ENCODE measurements around the gene SPTBN1.

SPTBN1 gene

DNA sequence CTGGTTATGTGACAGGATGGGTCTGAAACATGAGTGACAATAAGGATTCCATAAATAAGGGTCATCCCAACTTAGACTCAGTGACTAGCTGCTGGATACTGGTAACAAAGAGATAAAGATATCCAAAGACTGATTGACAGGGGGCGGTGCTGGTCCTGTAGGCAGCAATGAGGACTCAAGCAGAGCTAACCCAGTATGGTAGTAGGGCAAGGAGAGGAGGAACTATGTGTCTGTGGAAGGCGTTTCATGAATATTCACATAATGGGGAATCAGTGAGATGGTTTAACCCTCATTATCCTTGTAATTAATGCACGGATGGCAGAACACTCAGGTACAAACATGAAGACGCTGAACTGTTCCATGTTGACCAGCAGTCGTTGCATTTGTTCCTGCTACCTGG lies 164.8 kb downstream of the SPTBN1 start:
- no peaks in the 10 kb centered on the region for H3K27me3 ChIP-seq (ENCODE audit: insufficient read depth, poor library complexity, severe bottlenecking)
- DNase-seq (ENCODE audit: low spot score) (no peak), ATAC-seq (ENCODE audit: low read depth) (no peak)
- H3K4me1 ChIP-seq (ENCODE audit: insufficient read depth, poor library complexity, severe bottlenecking) = peaks cover 3% of the 10 kb centered on the region
- H3K9me3 ChIP-seq (ENCODE audit: severe bottlenecking) = no peaks in the 10 kb centered on the region
- H3K4me3 ChIP-seq (ENCODE audit: severe bottlenecking) = no peak overlapping the region
- peaks cover 97% of the 10 kb centered on the region for H3K36me3 ChIP-seq (ENCODE audit: low read depth)
- TF ChIP-seq, protein P1, sequence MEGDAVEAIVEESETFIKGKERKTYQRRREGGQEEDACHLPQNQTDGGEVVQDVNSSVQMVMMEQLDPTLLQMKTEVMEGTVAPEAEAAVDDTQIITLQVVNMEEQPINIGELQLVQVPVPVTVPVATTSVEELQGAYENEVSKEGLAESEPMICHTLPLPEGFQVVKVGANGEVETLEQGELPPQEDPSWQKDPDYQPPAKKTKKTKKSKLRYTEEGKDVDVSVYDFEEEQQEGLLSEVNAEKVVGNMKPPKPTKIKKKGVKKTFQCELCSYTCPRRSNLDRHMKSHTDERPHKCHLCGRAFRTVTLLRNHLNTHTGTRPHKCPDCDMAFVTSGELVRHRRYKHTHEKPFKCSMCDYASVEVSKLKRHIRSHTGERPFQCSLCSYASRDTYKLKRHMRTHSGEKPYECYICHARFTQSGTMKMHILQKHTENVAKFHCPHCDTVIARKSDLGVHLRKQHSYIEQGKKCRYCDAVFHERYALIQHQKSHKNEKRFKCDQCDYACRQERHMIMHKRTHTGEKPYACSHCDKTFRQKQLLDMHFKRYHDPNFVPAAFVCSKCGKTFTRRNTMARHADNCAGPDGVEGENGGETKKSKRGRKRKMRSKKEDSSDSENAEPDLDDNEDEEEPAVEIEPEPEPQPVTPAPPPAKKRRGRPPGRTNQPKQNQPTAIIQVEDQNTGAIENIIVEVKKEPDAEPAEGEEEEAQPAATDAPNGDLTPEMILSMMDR (IDR thresholded peaks at IDR 0.05; ENCODE audit: poor library complexity, severe bottlenecking) = no peak
- no peak overlapping the region for H3K27ac ChIP-seq (ENCODE audit: poor library complexity, severe bottlenecking)

DNA sequence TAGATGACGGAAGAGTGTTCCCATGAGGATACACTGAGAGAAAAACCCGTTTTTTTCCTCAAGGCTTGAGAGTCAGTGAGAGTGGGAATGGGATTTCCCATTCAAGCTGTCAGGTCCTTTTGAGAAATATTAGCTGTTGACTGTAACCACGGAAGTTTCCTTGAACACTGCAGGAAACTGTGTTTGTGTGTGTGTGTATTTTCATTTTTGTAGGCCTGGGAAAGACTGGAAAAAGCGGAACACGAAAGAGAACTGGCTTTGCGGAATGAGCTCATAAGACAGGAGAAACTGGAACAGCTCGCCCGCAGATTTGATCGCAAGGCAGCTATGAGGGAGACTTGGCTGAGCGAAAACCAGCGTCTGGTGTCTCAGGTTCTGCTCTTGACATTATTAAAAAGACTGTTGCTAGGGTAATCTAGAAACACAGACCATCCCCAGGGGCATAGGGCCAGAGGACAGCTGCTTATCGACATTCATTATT lies 168.5 kb downstream of the SPTBN1 start:
- TF ChIP-seq, protein P1 (IDR thresholded peaks at IDR 0.05; ENCODE audit: poor library complexity, severe bottlenecking) = no peak
- Histone ChIP-seq H3K4me1 (ENCODE audit: insufficient read depth, poor library complexity, severe bottlenecking) (no peaks in the 10 kb centered on the region), H3K36me3 (ENCODE audit: low read depth) (peaks cover 95% of the 10 kb centered on the region), H3K27me3 (ENCODE audit: insufficient read depth, poor library complexity, severe bottlenecking) (no peaks in the 10 kb centered on the region), H3K9me3 (ENCODE audit: severe bottlenecking) (no peaks in the 10 kb centered on the region), H3K27ac (ENCODE audit: poor library complexity, severe bottlenecking) (no peak overlapping the region), H3K4me3 (ENCODE audit: severe bottlenecking) (no peak overlapping the region)
- DNase-seq (ENCODE audit: low spot score) (no peak), ATAC-seq (ENCODE audit: low read depth) (no peak)

DNA sequence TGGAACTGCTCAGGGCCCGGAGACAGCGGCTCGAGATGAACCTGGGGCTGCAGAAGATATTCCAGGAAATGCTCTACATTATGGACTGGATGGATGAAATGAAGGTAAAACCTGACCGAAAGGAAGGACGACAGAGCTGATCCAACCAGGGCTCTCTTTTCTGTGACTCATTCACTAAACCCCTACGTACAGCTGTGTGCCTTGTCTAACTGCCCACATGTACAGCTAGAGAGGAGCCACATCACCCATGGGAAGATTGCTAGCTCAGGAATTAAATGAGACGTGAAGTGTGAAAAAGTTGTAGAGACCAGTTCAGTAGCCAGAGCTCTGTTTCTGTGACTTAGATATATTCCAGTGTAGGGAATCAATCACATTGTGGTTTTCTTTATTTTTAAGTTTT lies 170.0 kb downstream of the SPTBN1 start:
- Histone ChIP-seq H3K4me3 (ENCODE audit: severe bottlenecking) (no peak overlapping the region), H3K4me1 (ENCODE audit: insufficient read depth, poor library complexity, severe bottlenecking) (no peaks in the 10 kb centered on the region), H3K36me3 (ENCODE audit: low read depth) (peaks cover 98% of the 10 kb centered on the region), H3K9me3 (ENCODE audit: severe bottlenecking) (no peaks in the 10 kb centered on the region), H3K27ac (ENCODE audit: poor library complexity, severe bottlenecking) (no peak overlapping the region), H3K27me3 (ENCODE audit: insufficient read depth, poor library complexity, severe bottlenecking) (no peaks in the 10 kb centered on the region)
- ATAC-seq (ENCODE audit: low read depth) (no peak), DNase-seq (ENCODE audit: low spot score) (no peak)
- TF ChIP-seq, protein P1 (IDR thresholded peaks at IDR 0.05; ENCODE audit: poor library complexity, severe bottlenecking) = no peak

DNA sequence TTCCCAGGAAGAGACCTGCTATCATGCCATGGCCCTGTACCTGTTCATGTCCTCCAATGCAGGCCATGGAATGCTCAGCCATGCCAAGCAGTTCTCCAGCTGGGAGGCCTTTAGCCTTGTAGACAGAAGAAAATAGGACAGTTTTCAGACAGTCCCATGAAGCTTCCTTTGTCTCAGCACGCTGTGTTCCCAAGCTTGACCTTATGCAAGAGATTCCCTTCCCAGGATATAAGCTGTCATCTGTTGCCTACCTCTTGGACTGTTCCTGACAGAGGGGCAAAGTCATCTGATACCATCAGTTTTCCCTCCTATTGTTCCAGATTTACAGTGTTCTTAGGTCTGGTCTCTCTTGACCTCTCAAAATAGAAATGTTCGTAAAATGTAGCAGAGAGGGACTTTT lies 170.8 kb downstream of the SPTBN1 start:
- Histone ChIP-seq H3K36me3 (ENCODE audit: low read depth) (peaks cover 98% of the 10 kb centered on the region), H3K27me3 (ENCODE audit: insufficient read depth, poor library complexity, severe bottlenecking) (no peaks in the 10 kb centered on the region), H3K9me3 (ENCODE audit: severe bottlenecking) (no peaks in the 10 kb centered on the region), H3K4me3 (ENCODE audit: severe bottlenecking) (no peak overlapping the region), H3K4me1 (ENCODE audit: insufficient read depth, poor library complexity, severe bottlenecking) (no peaks in the 10 kb centered on the region), H3K27ac (ENCODE audit: poor library complexity, severe bottlenecking) (no peak overlapping the region)
- no peak for DNase-seq (ENCODE audit: low spot score)
- ATAC-seq (ENCODE audit: low read depth) = no peak
- TF ChIP-seq, protein P1 (IDR thresholded peaks at IDR 0.05; ENCODE audit: poor library complexity, severe bottlenecking) = no peak

DNA sequence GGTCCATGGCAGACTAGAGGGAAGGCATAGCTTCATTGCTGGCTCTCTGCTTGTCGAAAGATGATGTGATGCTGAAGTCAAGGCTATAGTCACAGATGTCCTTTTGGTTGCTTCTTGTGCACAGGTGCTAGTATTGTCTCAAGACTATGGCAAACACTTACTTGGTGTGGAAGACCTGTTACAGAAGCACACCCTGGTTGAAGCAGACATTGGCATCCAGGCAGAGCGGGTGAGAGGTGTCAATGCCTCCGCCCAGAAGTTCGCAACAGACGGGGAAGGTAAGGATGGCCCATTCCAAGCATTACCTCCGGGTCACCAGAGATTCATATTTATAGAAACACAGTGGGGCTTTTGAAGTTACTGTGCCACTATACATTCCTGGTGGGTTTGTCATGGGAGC lies 171.8 kb downstream of the SPTBN1 start:
- Histone ChIP-seq H3K27me3 (ENCODE audit: insufficient read depth, poor library complexity, severe bottlenecking) (no peaks in the 10 kb centered on the region), H3K4me1 (ENCODE audit: insufficient read depth, poor library complexity, severe bottlenecking) (peaks cover 9% of the 10 kb centered on the region), H3K36me3 (ENCODE audit: low read depth) (peaks cover 98% of the 10 kb centered on the region), H3K27ac (ENCODE audit: poor library complexity, severe bottlenecking) (no peak overlapping the region), H3K9me3 (ENCODE audit: severe bottlenecking) (no peaks in the 10 kb centered on the region), H3K4me3 (ENCODE audit: severe bottlenecking) (no peak overlapping the region)
- DNase-seq (ENCODE audit: low spot score) = no peak
- TF ChIP-seq, protein P1 (IDR thresholded peaks at IDR 0.05; ENCODE audit: poor library complexity, severe bottlenecking) = no peak
- ATAC-seq (ENCODE audit: low read depth) = no peak

Measured in RWPE2 (cell line).